Ovary (tissue), 3 donors: ENCODE data around the gene MYL10.

ENCODE experiments used
- EP300 ChIP-seq: sonication (generic); formaldehyde crosslinking; IDR thresholded peaks from one replicate; pipeline ENCODE4 v1.6.1; 2017; ENCODE audit warnings: antibody characterized with exemption
- POLR2A ChIP-seq: fragments of 450-650 bp; IDR thresholded peaks from one replicate; pipeline ENCODE4 v1.6.1; 2017; ENCODE audit warnings: antibody characterized with exemption, mild to moderate bottlenecking, moderate library complexity
- TF ChIP-seq, protein P1 (sequence below), 3 donors: fragments of 450-650 bp in 2 of 3; fragments of 200-600 bp in 1 of 3; IDR thresholded peaks; one replicate each; pipeline versions ENCODE4 v1.5.1 to v1.8.0; 2016 to 2022; ENCODE audit warnings: antibody characterized with exemption in 3 of 3, mild to moderate bottlenecking in 1 of 3
- donor health status: DM: no; HTN: no; CAD: no.

DNA sequence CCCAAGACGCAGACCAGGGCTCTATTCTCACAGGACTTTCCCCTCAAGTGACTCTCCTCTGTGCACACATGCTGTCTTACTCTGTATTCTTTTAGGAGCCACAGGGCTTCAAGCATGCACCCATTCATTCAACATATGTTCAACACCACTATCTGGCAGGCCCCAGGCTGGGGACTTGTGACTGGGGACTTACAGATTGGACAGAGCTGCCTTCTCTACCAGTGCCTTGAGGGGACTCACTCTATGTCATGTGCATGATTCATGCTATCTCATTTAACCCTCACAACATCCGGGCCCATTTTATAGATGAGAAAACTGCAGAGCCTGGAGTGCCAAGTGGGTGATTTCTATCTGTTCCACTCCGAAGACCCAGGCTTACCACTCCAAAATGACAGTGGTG is 34.3 kb downstream of the MYL10 start:
- no peak for TF ChIP-seq POLR2A
- TF ChIP-seq, protein P1, sequence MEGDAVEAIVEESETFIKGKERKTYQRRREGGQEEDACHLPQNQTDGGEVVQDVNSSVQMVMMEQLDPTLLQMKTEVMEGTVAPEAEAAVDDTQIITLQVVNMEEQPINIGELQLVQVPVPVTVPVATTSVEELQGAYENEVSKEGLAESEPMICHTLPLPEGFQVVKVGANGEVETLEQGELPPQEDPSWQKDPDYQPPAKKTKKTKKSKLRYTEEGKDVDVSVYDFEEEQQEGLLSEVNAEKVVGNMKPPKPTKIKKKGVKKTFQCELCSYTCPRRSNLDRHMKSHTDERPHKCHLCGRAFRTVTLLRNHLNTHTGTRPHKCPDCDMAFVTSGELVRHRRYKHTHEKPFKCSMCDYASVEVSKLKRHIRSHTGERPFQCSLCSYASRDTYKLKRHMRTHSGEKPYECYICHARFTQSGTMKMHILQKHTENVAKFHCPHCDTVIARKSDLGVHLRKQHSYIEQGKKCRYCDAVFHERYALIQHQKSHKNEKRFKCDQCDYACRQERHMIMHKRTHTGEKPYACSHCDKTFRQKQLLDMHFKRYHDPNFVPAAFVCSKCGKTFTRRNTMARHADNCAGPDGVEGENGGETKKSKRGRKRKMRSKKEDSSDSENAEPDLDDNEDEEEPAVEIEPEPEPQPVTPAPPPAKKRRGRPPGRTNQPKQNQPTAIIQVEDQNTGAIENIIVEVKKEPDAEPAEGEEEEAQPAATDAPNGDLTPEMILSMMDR (IDR thresholded peaks at IDR 0.05): no peak
- TF ChIP-seq EP300: no peak
